Stimulated activated CD4-positive, alpha-beta T cell treated with anti-CD3 and anti-CD28 coated beads, Interleukin-15, amount 100 ng/mL, for 1 hour (primary cell): Measurements from ENCODE around the gene PLCL2.

Experiments
- DNase-seq, 2 donors: peaks; one replicate each; pipeline ENCODE4 v3.0.0-alpha.2; 2020; ENCODE audit warnings: low read depth in 1 of 2, low spot score in 1 of 2

PLCL2 gene

GRCh38 chr3:17007284-17007683 is 122.5 kb downstream of the PLCL2 start:
- DNase-seq: no peak

- no peak for DNase-seq
Observed at GRCh38 chr3:17009826-17010225, 125.1 kb downstream of the PLCL2 start.

DNA sequence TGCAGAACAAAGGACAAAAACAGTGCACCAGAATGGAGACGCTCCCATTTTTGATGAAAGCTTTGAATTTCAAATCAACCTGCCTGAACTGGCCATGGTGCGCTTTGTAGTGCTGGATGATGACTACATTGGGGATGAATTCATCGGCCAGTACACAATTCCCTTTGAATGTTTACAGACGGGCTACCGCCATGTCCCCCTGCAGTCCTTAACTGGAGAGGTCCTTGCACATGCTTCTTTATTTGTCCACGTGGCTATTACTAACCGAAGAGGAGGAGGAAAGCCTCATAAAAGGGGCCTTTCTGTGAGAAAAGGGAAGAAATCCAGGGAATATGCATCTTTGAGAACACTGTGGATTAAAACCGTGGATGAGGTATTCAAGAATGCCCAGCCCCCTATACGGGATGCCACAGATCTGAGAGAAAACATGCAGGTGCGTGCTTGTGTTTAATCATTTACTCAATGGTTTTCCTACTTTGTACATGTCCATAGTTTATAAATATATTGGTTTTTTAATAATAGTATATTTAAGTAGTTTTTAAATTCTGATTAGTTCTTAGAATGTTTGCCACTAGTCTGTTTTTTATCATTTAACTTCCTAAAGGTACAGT is 127.1 kb downstream of the PLCL2 start:
- DNase-seq: no peak

- no peak for DNase-seq
Observed at GRCh38 chr3:17013050-17013449, 128.3 kb downstream of the PLCL2 start.

- no peak for DNase-seq
Observed at GRCh38 chr3:17013571-17013970, 128.8 kb downstream of the PLCL2 start.

DNA sequence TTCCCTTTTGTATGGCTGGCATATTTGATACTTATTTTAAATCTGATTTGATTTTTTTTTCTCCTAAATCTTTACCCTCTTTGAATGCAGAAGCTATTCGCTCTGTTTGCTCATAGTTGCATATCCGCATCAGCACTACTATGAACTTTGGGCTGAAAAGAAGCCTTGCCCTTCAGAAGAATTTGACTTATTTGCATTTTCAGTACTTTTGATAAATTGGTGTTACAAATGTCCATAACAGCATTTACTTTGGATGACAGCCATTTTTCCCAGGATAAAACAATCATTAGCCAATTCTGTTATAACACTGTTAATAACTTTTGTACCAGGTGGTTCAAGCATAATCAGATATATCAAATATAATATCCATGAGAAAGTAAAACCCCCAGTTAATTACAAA is 129.5 kb downstream of the PLCL2 start:
- no peak for DNase-seq

GRCh38 chr3:17014709-17015108 is 130.0 kb downstream of the PLCL2 start:
- no peak for DNase-seq

GRCh38 chr3:17021614-17022013 is 136.9 kb downstream of the PLCL2 start:
- no peak for DNase-seq

DNA sequence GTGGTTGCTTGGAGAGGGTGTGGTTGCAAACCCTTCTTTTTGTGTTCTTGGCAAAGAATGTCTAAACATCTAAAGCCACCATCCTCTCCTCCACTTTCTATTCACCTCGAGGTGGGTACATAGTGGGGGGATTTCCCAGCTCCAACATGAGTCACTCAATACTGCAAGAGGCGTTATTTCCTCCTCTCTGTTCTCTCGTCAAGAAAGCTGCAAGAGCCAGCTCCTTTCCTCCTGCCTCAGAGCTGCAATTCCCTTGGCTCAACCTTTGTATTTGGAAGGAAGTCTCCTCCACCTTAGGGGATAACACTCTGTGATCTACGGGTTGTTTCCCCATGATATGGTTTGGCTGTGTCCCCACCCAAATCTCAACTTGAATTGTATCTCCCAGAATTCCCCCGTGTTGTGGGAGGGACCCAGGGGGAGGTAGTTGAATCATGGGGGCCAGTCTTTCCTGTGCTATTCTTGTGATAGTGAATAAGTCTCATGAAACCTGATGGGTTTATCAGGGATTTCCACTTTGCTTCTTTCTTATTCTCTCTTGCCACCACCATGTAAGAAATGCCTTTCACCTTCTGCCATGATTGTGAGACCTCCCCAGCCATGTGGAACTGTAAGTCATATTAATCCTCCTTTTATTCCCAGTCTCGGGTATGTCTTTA is 138.4 kb downstream of the PLCL2 start:
- DNase-seq: no peak

GRCh38 chr3:17025594-17026139 is 140.9 kb downstream of the PLCL2 start:
- peak in 1 of 2 donors; percentile 23 for DNase-seq

DNA sequence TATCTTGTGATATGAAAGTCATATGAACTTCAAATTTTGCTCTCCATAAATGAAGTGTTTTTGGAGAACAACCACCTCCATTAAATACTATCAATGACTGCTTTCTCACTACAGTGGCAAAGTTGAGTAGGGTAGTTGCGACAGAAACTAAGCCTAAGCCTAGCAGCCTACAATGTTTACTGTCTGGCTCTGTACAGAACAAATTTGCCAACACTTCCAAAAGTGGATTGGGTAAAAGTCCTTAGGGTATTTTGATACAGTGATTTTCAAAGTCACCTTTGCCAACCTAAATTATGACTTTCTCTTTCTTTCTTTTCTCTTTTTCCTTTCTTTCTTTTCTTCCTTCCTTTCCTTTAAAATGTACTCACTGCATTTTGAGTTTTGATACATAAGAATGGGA is 142.6 kb downstream of the PLCL2 start:
- DNase-seq: no peak

DNA sequence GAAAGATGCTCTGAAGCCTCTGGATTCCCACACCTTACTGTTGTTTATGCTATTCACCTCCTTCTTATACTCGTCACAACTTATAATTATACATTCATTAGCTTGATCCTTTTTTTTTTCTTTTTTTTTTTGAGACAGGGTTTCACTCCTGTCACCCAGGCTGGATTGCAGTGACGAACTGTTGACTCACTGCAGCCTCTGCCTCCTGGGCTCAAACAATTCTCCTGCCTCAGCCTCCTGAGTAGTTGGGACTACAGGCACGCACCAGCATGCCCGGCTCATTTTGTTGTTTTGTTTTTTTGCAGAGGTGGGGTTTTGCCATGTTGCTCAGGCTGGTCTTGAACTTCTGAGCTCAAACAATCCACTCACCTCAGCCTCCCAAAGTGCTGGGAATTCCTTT is 143.6 kb downstream of the PLCL2 start:
- DNase-seq: no peak

- no peak for DNase-seq
Observed at GRCh38 chr3:17030438-17030837, 145.7 kb downstream of the PLCL2 start.

DNA sequence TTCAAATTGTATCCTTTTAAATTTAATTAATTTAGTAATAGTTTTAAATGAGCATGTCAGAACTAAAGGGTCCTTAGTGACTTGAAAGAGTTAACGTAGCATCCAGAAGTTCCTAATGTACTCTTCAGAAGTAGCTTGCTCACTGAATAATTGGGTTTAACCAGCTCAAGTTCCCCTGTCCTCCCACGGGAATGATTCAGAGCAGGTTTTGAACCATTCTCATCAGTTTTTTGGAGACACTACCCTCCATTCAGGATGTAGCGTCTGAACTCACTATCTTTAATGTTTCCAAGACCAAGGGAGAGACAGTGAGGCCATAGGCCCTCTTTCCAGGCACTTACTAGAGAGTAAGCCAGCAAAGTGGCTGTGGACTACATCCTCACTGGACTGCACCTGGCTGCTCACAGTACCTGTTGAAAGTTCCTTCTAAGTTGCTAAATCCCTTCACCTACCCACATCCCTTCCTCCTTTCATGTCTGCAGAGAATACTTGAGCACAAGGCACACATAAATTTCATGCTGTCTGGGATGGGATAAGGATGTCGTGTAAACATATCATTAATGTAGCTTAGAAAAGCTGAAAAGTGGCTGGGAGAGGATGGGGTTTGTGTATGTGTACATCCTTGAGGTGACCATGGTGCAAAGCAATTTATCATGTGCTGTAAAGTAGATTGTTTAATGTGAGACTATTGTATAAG is 146.3 kb downstream of the PLCL2 start:
- DNase-seq: no peak

- DNase-seq: no peak
Observed at GRCh38 chr3:17032407-17033034, 147.8 kb downstream of the PLCL2 start.

DNA sequence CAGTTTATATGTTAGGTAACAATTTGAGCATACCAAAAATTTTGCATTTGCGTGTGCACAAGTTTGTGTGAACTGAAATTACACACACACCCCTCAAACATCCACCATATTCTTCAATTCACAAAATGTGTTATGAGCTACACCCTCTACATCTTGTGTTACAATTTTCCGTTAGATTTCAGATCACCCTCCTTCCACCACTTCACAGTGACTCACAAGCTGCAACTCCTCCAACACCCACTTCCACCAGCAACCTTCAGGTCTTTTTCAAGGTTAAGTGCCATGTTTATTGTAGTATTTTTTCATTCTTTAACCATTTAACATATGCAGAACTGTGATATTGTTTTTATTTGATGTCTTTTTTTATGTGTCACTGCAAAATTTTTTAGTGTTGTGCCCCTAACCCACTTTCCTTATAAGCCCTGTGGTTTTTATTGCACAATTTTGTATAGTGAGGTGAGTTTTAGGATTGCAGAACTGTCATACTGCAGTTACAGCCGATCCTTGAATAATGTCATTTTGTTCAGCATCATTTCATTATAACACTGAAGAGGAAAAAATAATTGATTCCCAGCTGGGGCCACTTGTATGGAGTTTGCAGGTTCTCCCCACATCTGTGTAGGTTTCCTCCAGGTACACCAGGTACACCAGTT is 148.9 kb downstream of the PLCL2 start:
- no peak for DNase-seq

- DNase-seq: no peak
Observed at GRCh38 chr3:17035033-17035432, 150.3 kb downstream of the PLCL2 start.

GRCh38 chr3:17035966-17036365 is 151.2 kb downstream of the PLCL2 start:
- no peak for DNase-seq

DNA sequence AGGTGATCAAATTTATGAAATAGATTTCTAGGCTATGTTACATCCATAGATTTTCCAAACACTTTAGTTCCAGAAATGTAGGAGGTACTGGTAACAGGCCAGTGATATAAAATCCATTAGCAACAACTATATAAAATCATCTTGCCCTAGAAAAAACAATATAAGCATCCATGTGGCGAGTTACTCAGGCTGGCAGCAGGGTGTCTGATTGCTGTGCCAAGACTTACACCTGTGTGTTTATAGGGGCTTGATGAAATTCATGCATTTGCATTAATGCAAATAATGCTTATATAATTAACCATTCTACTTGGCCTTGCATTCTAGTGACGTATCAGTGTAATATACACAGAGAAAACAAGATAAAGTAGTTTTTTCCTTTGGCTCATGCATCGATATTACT is 153.4 kb downstream of the PLCL2 start:
- DNase-seq: no peak

GRCh38 chr3:17038900-17039553 is 154.3 kb downstream of the PLCL2 start:
- no peak for DNase-seq

GRCh38 chr3:17039594-17039993 is 154.8 kb downstream of the PLCL2 start:
- no peak for DNase-seq
